Activated CD4-positive, alpha-beta T cell treated with anti-CD3 and anti-CD28 coated beads for 36 hours (primary cell): ENCODE measurements around the gene WDR35. TPM values are rescaled to one million over a fixed set of nuclear protein-coding genes. Genes with fewer than 3 reads are reported as not detected.
A peak's percentile ranks its signal among the peaks of the same experiment; 100 is the strongest.
"Not testable (repeated sequence)": the region's sequence is repeated elsewhere in the genome, so short reads cannot be mapped to it uniquely, and the experiment has no call there.

Experiments used
- ATAC-seq: fragments of 200-7000 bp; cut with Tn5 transposase; one replicate; pipeline ENCODE4 v1.10.0; 2021; ENCODE audit warnings: mild to moderate bottlenecking, moderate library complexity
- CTCF ChIA-PET: fragments of 350-600 bp; sonication (Branson Sonifier 250); formaldehyde crosslinking; loops from one replicate; lab custom pipeline; 2021; ENCODE audit warnings: antibody characterized with exemption; lab: Charles Lee
- POLR2A ChIA-PET: fragments of 350-600 bp; sonication (Branson Sonifier 250); formaldehyde crosslinking; loops from one replicate; lab custom pipeline; 2021; ENCODE audit warnings: antibody characterized with exemption, inconsistent platforms; lab: Charles Lee
- DNase-seq: peaks from one replicate; pipeline ENCODE4 v3.0.0-alpha.2; 2020
- H3K27ac Mint-ChIP-seq: one replicate; pipeline ENCODE4 v1.8.0; 2021; ENCODE audit warnings: mixed read lengths
- H3K27me3 Mint-ChIP-seq: one replicate; pipeline ENCODE4 v1.8.0; 2021; ENCODE audit warnings: mixed read lengths
- H3K36me3 Mint-ChIP-seq: one replicate; pipeline ENCODE4 v1.8.0; 2021; ENCODE audit warnings: low read depth, mixed read lengths
- H3K4me1 Mint-ChIP-seq: one replicate; pipeline ENCODE4 v1.8.0; 2021; ENCODE audit warnings: mixed read lengths
- H3K4me3 Mint-ChIP-seq: one replicate; pipeline ENCODE4 v1.8.0; 2021; ENCODE audit warnings: mild to moderate bottlenecking, moderate library complexity, mixed read lengths
- H3K9me3 Mint-ChIP-seq: one replicate; pipeline ENCODE4 v1.8.0; 2021; ENCODE audit warnings: low read depth, mixed read lengths
- intact Hi-C, 2 experiments: fragments of 100-400 bp; cut with DNase I in 1 of 2; cut with micrococcal nuclease in 1 of 2; formaldehyde crosslinking; loops; one replicate each; pipeline versions ENCODE4 v1.14.2 to v1.15.1; 2022 to 2024; cut with DNase I, micrococcal nuclease
- total RNA-seq, 2 experiments: library from RNA; stranded (reverse); gene quantifications; one replicate each; pipeline ENCODE4 v1.2.3, GENCODE V29; 2021

Gene WDR35
- total RNA-seq, 2 experiments from 2014 or later: 6.2 to 7.4 TPM

DNA sequence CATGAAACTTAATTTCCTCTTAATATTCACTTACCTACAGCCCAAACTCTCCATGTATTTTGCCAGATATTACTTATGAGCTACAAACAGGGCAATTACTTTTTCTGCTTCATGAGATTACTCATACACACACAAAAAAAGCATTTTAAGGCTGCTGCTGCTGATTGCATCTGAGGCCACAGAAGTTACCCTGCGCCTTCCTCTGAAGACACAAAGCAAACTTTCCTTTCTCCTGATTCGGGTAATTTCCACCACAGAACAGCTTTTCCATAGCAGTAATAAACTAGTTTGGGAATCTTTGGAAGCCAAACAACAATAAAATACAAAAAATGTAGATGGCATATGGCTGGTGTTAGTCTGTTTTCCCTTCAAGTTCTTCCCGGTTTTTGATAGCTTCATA, 94.4 kb downstream of the WDR35 start:
- Mint-ChIP-seq H3K36me3 (peaks cover 27% of the 10 kb centered on the region), H3K9me3 (no peaks in the 10 kb centered on the region), H3K4me3 (no peak overlapping the region), H3K27me3 (no peaks in the 10 kb centered on the region), H3K4me1 (peaks cover 66% of the 10 kb centered on the region), H3K27ac (peak overlapping the region; percentile 58)
- intact Hi-C loops: no loop called here
- ChIA-PET POLR2A (interaction anchor here (0.7 kb wide), 1 partner anchor 458 kb away, joined by 3 read pairs; no protein-coding TSS in a partner anchor), CTCF (interaction anchor here (1.7 kb wide), 1 partner anchor 21 kb away, joined by 4 read pairs; no protein-coding TSS in a partner anchor)
- DNase-seq (no peak), ATAC-seq (peak; percentile 39)

DNA sequence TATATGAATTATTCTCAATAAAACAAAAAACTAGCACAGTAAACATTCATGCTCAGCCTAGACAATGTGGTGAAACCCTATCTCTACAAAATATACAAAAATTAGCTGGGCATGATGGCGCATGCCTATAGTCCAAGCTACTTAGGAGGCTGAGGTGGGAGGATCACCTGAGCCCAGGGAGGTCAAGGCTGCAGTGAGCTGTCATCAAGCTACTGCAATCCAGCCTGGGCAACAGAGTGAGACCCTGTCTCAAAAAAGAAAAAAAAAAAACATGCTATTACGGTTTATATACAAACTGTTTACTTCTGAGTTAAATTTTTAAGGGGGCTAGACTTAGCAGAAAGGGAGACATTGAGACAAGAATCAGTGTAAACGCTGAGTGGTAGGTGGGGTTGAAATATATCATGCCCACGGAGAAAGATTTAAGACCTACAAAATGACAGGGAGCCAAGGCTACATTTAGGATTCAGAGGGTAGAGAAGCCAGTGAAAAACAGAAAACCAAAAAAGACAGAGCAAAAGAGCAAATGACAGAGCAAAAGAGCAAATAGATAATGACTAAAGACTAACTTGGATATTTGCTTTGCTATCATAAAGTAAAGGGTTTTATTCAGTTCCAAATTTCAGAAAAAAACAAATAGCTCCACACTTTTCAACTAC, 95.6 kb downstream of the WDR35 start:
- ChIA-PET CTCF (interaction anchor here (1.2 to 1.7 kb wide), 2 partner anchors 9 to 20 kb away, joined by 4 read pairs; no protein-coding TSS in a partner anchor), POLR2A (no interaction called here)
- Mint-ChIP-seq H3K27me3 (no peaks in the 10 kb centered on the region), H3K4me1 (peaks cover 63% of the 10 kb centered on the region), H3K36me3 (peaks cover 27% of the 10 kb centered on the region), H3K4me3 (no peak overlapping the region), H3K9me3 (no peaks in the 10 kb centered on the region), H3K27ac (peak overlapping the region; percentile 45)
- ATAC-seq: no peak
- intact Hi-C loops: no loop called here
- DNase-seq: no peak

DNA sequence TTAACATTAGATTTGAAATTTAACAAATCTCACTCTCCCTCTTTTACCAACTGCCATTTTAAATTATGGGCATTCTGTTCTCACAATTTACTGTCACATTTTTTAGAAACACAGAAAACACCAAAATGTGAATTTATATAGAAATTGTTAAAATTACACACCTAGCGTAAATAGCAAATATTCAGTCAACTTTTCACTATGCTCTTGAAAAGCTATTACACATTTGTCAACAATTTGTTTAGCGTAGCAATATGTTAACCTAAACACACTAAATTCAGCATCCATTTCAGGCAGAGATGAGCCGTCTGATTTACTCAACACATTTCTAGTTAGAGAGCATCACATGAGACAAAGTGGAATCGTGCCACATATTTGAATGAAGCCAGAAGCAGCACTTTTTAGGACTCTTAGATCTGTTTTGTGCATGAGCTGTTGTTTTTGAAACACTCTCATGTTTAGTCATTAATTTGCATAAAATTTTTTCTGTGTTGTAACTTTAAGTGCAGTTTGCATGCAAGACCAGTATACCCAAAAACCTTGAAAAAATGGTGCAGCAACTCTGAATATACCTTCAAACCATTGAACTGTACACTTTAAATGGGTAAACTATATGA, 96.3 kb downstream of the WDR35 start:
- intact Hi-C loops: no loop called here
- Mint-ChIP-seq H3K4me3 (no peak overlapping the region), H3K27me3 (no peaks in the 10 kb centered on the region), H3K9me3 (no peaks in the 10 kb centered on the region), H3K27ac (no peak overlapping the region), H3K36me3 (peaks cover 23% of the 10 kb centered on the region), H3K4me1 (peaks cover 61% of the 10 kb centered on the region)
- DNase-seq: no peak
- ChIA-PET POLR2A (no interaction called here), CTCF (interaction anchor here (1.2 kb wide), 1 partner anchor 9 kb away, joined by 4 read pairs; no protein-coding TSS in a partner anchor)
- peak; percentile 37 for ATAC-seq

DNA sequence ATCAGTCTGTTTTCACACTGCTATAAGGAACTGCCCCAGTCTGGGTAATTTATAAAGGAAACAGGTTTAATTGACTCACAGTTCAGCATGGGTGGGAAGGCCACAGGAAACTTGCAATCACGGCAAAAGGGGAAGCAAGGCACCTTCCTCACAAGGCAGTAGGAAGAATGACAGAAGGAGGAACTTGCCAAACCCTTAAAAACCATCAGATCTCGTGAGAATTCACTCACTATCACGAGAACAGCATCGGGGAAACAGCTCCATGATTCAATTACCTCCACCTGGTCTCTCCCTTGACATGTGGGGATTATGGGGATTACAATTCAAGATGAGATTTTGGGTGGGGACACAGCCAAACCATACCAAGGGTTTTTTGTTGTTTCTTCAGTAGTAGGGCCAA, 97.9 kb downstream of the WDR35 start:
- Mint-ChIP-seq H3K36me3 (peaks cover 20% of the 10 kb centered on the region), H3K4me1 (peaks cover 47% of the 10 kb centered on the region), H3K27ac (peak overlapping the region; percentile 1)
- H3K4me3 Mint-ChIP-seq, CTCF ChIA-PET, H3K9me3 Mint-ChIP-seq, H3K27me3 Mint-ChIP-seq, POLR2A ChIA-PET, intact Hi-C loops, DNase-seq: not testable (repeated sequence)
- ATAC-seq: peak; percentile 6

DNA sequence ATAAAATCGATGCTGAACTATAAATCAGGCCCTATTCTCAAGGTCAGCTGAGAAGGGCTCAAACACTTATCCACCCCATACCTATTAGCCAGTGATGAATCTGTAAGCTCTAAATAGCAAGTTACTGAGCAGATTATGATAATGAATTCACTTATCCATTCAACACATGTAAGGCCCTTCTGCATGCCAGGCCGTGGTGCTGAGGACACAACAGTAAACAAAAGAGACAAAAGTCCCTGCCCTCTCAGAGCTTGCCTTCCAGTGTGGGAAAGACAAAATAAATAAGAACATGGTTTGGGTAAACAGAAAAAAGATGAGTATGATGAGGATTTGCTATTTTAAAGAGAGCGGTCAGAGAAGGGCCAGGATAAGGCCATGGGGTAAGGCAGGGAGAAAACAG, 99.8 kb downstream of the WDR35 start:
- H3K36me3 Mint-ChIP-seq: peaks cover 11% of the 10 kb centered on the region
- POLR2A ChIA-PET: no interaction called here
- peaks cover 33% of the 10 kb centered on the region for H3K4me1 Mint-ChIP-seq
- intact Hi-C loops: no loop called here
- no peaks in the 10 kb centered on the region for H3K27me3 Mint-ChIP-seq
- DNase-seq (no peak), ATAC-seq (no peak)
- CTCF ChIA-PET: no interaction called here
- H3K27ac Mint-ChIP-seq: no peak overlapping the region
- H3K9me3 Mint-ChIP-seq: no peaks in the 10 kb centered on the region
- H3K4me3 Mint-ChIP-seq: no peak overlapping the region

DNA sequence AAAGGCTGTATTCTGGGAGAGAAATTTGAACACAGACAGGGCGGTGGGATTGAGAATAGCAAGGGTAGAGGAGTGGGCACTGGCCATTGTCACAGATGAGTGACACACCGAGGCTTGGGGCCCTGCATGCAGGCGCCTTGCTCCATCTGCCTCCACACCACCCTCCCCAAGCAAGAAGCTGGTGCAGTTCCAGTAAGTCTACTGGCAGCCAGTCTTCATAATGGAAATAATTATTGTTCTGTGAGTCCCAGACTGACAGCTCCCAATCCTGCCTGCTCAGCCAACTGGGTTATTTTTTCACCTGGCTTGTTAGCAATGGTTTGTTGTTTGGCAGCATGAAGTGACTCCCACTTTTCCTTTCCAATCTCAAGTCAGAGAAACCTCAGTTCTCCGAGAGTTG, 101.1 kb downstream of the WDR35 start:
- H3K4me3 Mint-ChIP-seq: no peak overlapping the region
- H3K4me1 Mint-ChIP-seq: peaks cover 20% of the 10 kb centered on the region
- ChIA-PET POLR2A (no interaction called here), CTCF (interaction anchor here (0.7 to 0.8 kb wide), 2 partner anchors 11 to 146 kb away, joined by 3 to 4 read pairs; no protein-coding TSS in a partner anchor)
- ATAC-seq (no peak), DNase-seq (no peak)
- intact Hi-C loops: no loop called here
- H3K36me3 Mint-ChIP-seq: peaks cover 10% of the 10 kb centered on the region
- no peaks in the 10 kb centered on the region for H3K9me3 Mint-ChIP-seq
- H3K27ac Mint-ChIP-seq: no peak overlapping the region
- H3K27me3 Mint-ChIP-seq: no peaks in the 10 kb centered on the region

DNA sequence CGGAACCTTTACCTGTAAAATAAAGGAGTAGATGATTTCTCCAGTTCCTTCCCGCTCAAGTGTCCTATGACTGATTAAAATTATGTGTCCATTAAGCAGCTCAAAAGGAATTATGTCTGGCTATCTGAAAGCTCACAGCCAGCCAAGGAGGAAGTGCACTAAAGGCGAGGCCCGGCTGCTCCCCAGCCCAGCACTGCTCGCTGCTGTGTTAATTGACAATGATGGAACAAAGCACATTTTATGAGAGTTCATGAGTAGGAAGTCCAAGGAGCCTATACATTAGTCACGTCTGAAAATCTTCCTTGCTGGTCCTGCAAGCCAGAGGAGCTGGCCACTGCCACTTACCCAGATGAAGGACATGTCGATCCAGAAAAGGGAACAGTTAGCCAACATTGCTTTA, 102.4 kb downstream of the WDR35 start:
- ATAC-seq: no peak
- Mint-ChIP-seq H3K9me3 (no peaks in the 10 kb centered on the region), H3K4me3 (no peak overlapping the region), H3K27me3 (no peaks in the 10 kb centered on the region), H3K27ac (no peak overlapping the region), H3K36me3 (peaks cover 5% of the 10 kb centered on the region), H3K4me1 (peaks cover 11% of the 10 kb centered on the region)
- intact Hi-C loops: no loop called here
- DNase-seq: no peak
- ChIA-PET POLR2A (no interaction called here), CTCF (no interaction called here)

DNA sequence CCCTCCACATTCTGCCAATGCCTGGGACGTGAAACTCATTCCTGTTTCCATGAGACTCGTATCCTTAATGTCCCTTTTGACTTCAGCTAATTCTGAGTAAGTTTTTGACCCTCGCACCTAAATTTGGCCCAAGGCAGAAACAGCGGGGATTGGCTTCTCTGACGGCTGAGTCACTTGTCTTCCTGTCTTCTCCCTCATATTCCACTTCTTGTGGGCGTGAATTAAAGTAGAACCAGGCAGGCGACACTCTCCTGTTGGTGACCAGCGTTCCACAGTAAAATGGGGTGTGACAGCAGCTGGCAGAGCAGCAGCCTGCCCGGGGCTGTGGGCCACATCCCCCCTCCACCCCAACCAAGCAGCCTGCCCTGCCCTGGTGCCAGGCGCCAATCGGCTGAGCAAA, 103.6 kb downstream of the WDR35 start:
- Mint-ChIP-seq H3K27me3 (no peaks in the 10 kb centered on the region), H3K27ac (no peak overlapping the region), H3K4me3 (no peak overlapping the region), H3K36me3 (no peaks in the 10 kb centered on the region), H3K9me3 (no peaks in the 10 kb centered on the region), H3K4me1 (peaks cover 4% of the 10 kb centered on the region)
- intact Hi-C loops: no loop called here
- CTCF ChIA-PET: interaction anchor here (1.1 to 1.4 kb wide), 2 partner anchors 14 to 78 kb away, joined by 3 to 4 read pairs; no protein-coding TSS in a partner anchor
- ATAC-seq: no peak
- DNase-seq: no peak
- POLR2A ChIA-PET: no interaction called here

DNA sequence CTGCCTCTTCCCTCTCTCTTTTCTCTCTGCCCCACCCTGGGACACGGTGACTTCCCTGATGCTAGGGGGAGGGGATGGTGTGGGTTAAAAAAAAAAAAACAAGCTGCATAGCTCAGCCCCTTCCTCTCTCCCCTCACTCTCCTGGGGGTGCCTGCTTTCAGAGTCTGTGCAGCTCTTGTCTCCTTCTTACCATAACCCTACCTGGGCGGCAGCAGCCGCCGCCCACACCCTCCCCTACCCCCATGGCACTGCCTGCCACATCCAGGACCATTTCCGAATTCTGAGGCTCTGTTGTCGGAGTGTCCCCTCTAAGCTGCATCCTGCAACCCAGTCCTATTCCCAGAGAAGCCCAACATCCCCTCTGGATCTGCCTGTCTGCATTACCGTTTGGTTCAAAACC, 104.1 kb downstream of the WDR35 start:
- Mint-ChIP-seq H3K4me3 (no peak overlapping the region), H3K27ac (no peak overlapping the region), H3K4me1 (peaks cover 4% of the 10 kb centered on the region), H3K27me3 (no peaks in the 10 kb centered on the region), H3K36me3 (no peaks in the 10 kb centered on the region), H3K9me3 (no peaks in the 10 kb centered on the region)
- DNase-seq (no peak), ATAC-seq (no peak)
- POLR2A ChIA-PET: no interaction called here
- CTCF ChIA-PET: interaction anchor here (0.7 to 1.4 kb wide), 4 partner anchors 14 to 361 kb away, joined by 3 to 4 read pairs (median 3); no protein-coding TSS in a partner anchor
- intact Hi-C loops: no loop called here

DNA sequence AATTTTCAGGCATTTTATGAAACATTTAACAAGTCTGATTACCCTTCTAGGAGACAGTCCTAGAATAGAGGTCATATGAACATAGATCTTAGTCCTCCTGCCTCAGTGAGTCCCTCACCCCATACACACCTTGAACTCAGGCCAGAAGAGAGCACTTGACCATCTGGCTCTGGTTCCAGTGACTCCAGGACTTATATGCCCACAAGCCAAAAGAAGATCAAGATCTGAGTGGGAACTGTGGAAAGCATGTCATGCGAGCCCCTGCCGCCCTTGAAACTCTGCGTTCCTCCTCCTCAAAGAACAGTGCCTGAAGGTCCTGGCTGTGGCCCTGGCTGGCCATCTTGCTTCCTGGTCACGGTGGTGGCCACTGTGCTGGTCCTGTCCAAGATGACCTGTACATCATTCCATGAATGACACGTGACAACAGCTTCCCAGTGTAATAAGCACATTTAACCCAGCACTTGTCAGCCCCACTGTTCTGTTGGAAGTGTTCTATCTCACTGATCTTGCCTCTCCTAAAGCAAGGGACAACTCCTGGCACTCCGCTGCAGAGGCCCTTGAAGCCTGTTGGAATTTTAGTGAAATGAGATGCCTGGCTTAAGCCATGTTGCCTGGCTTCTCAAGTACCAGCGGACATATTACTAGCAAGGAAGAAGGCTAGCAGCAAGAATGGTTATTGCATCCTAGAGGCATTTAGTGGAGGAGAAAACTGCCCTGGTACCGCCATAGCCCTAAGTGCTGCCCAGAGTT, 105.8 kb downstream of the WDR35 start:
- Mint-ChIP-seq H3K27ac (no peak overlapping the region), H3K27me3 (no peaks in the 10 kb centered on the region), H3K4me1 (peaks cover 3% of the 10 kb centered on the region), H3K9me3 (no peaks in the 10 kb centered on the region), H3K36me3 (no peaks in the 10 kb centered on the region), H3K4me3 (no peak overlapping the region)
- ChIA-PET CTCF (interaction anchor here (0.6 to 1.6 kb wide), 2 partner anchors 11 to 133 kb away, joined by 3 to 5 read pairs; no protein-coding TSS in a partner anchor), POLR2A (no interaction called here)
- DNase-seq (no peak), ATAC-seq (no peak)
- intact Hi-C loops: no loop called here

DNA sequence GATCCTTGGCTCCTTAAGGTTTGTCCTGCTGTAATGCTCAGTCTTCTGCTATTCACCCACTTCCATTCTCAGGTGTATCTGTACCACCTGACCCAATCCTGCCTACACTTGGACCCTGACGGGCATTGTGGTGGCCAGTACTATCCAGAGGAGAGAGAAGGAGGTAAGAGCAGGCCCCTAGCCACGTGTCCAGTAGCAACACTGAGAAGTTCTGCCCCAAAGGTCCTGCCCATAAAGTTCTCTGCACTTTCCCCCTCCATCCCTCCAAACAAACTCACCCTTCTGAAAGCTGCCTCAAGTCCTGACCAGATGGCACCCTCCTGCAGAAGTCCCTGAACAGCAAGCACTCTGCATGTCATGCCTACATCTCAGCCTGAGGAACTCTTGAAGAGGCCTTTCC, 106.4 kb downstream of the WDR35 start:
- no peak for DNase-seq
- Mint-ChIP-seq H3K9me3 (no peaks in the 10 kb centered on the region), H3K27ac (no peak overlapping the region), H3K4me1 (peaks cover 2% of the 10 kb centered on the region), H3K36me3 (no peaks in the 10 kb centered on the region), H3K4me3 (no peak overlapping the region), H3K27me3 (no peaks in the 10 kb centered on the region)
- no peak for ATAC-seq
- intact Hi-C loops: no loop called here
- ChIA-PET POLR2A (no interaction called here), CTCF (interaction anchor here (1.6 kb wide), 1 partner anchor 10 kb away, joined by 3 read pairs; no protein-coding TSS in a partner anchor)
